SK-N-SH (cell line): ENCODE data around the gene TGFBR3. TPM values are rescaled to one million over a fixed set of nuclear protein-coding genes. Genes with fewer than 3 reads are reported as not detected.

Source experiments
- CTCF ChIA-PET: fragments of 300-600, 350-600 bp; formaldehyde crosslinking; extraction: SDS; loops from one replicate; lab custom pipeline; 2021; lab: Yijun Ruan, JAX
- POLR2A ChIA-PET: fragments of 350-600 bp; sonication (Branson Sonifier 250); formaldehyde crosslinking; extraction: SDS; loops from one replicate; lab custom pipeline; 2020; ENCODE audit warnings: antibody characterized with exemption, inconsistent platforms; lab: Yijun Ruan, JAX
- DNase-seq: peaks from one replicate; pipeline ENCODE4 v3.0.0; 2012
- H2AFZ ChIP-seq: fragments of 200-600 bp; sonication (generic); 2 replicates; pipeline ENCODE4 v1.8.1; 2016; ENCODE audit warnings: antibody characterized with exemption, mild to moderate bottlenecking, low read depth
- H3F3A ChIP-seq: fragments of 200-600 bp; sonication (generic); replicated peaks from 2 replicates; pipeline ENCODE3; 2016; ENCODE audit warnings: antibody characterized with exemption, mild to moderate bottlenecking; ENCODE audit not compliant: insufficient read depth
- H3K27ac ChIP-seq, 2 experiments: fragments of 200-500 bp in 1 of 2; fragments of 200-600 bp in 1 of 2; sonication (Bioruptor generic) in 1 of 2; sonication (generic), shearing (Covaris generic) in 1 of 2; 2 replicates each; pipeline versions ENCODE4 v1.5.1 to v1.6.1; 2014 to 2016; ENCODE audit warnings: low read depth in 2 of 2, inconsistent platforms in 1 of 2, low read length in 1 of 2, mild to moderate bottlenecking in 1 of 2, mixed read lengths in 1 of 2
- H3K27me3 ChIP-seq: fragments of 200-600 bp; sonication (generic), shearing (Covaris generic); 2 replicates; pipeline ENCODE4 v1.6.1; 2016; ENCODE audit warnings: mixed run types; ENCODE audit not compliant: insufficient read depth
- H3K36me3 ChIP-seq, 2 experiments: fragments of 200-500 bp in 1 of 2; fragments of 200-600 bp in 1 of 2; sonication (Bioruptor generic) in 1 of 2; sonication (generic) in 1 of 2; replicated peaks in 1 of 2; 2 replicates each; pipeline versions ENCODE3 to v1.5.1; 2014 to 2016; ENCODE audit warnings: low read length in 1 of 2, mild to moderate bottlenecking in 1 of 2; ENCODE audit not compliant: insufficient read depth in 2 of 2, control insufficient read depth in 1 of 2
- H3K4me1 ChIP-seq, 2 experiments: fragments of 200-500 bp in 1 of 2; fragments of 200-600 bp in 1 of 2; sonication (Bioruptor generic) in 1 of 2; sonication (generic), shearing (Covaris generic) in 1 of 2; 2 replicates each; pipeline versions ENCODE4 v1.5.1 to v1.6.1; 2014 to 2016; ENCODE audit warnings: low read depth in 1 of 2, low read length in 1 of 2, mixed run types in 1 of 2; ENCODE audit not compliant: insufficient read depth in 2 of 2, control insufficient read depth in 1 of 2
- H3K4me2 ChIP-seq: fragments of 200-600 bp; sonication (generic), shearing (Covaris generic); 2 replicates; pipeline ENCODE4 v1.6.1; 2017; ENCODE audit warnings: mixed run types
- H3K4me3 ChIP-seq, 2 experiments: fragments of 200-500 bp in 1 of 2; fragments of 200-600 bp in 1 of 2; sonication (Bioruptor generic) in 1 of 2; sonication (generic), shearing (Covaris generic) in 1 of 2; 2 replicates each; pipeline versions ENCODE4 v1.5.1 to v1.8.1; 2014 to 2016; ENCODE audit warnings: low read depth in 2 of 2, inconsistent platforms in 1 of 2, low read length in 1 of 2, mild to moderate bottlenecking in 1 of 2, mixed read lengths in 1 of 2, moderate library complexity in 1 of 2
- H3K79me2 ChIP-seq: fragments of 200-600 bp; sonication (generic); 2 replicates; pipeline ENCODE4 v1.8.1; 2017; ENCODE audit warnings: mild to moderate bottlenecking; ENCODE audit not compliant: insufficient read depth
- H3K9ac ChIP-seq: fragments of 200-600 bp; sonication (generic); 2 replicates; pipeline ENCODE4 v1.6.1; 2017; ENCODE audit warnings: mixed run types
- H3K9me2 ChIP-seq: fragments of 200-600 bp; sonication (generic); 2 replicates; pipeline ENCODE4 v1.6.1; 2017; ENCODE audit warnings: mixed run types
- H3K9me3 ChIP-seq: fragments of 200-600 bp; sonication (generic); 2 replicates; pipeline ENCODE4 v1.6.1; 2017; ENCODE audit warnings: mixed run types, mild to moderate bottlenecking, moderate library complexity
- H4K20me1 ChIP-seq: fragments of 200-600 bp; sonication (generic); 2 replicates; pipeline ENCODE4 v1.6.1; 2017; ENCODE audit warnings: mild to moderate bottlenecking, mixed run types; ENCODE audit not compliant: insufficient read depth
- CHD2 ChIP-seq: fragments of 150-350 bp; IDR thresholded peaks from 2 replicates; pipeline ENCODE4 v1.6.1; 2018; ENCODE audit warnings: low read length; ENCODE audit not compliant: partially characterized antibody
- EZH2phosphoT487 ChIP-seq: fragments of 200-600 bp; sonication (generic); IDR thresholded peaks from 2 replicates; pipeline ENCODE4 v1.6.1; 2017; ENCODE audit warnings: low read depth, mixed run types, mild to moderate bottlenecking, antibody characterized with exemption, moderate library complexity, borderline replicate concordance
- FOSL2 ChIP-seq: IDR thresholded peaks from 2 replicates; pipeline ENCODE4 v1.4.0; 2012; ENCODE audit warnings: low read depth, mild to moderate bottlenecking, moderate library complexity, borderline replicate concordance
- FOXJ3 ChIP-seq: sonication (generic); formaldehyde crosslinking; IDR thresholded peaks from 2 replicates; pipeline ENCODE4 v1.5.1; 2020; ENCODE audit warnings: mild to moderate bottlenecking, missing genetic modification reagents
- MXI1 ChIP-seq: IDR thresholded peaks from 2 replicates; pipeline ENCODE4 v1.6.1; 2012; ENCODE audit warnings: mild to moderate bottlenecking, low read depth, low read length, improper control_type of control experiment
- NFIC ChIP-seq: IDR thresholded peaks from 2 replicates; pipeline ENCODE4 v1.4.0; 2012; ENCODE audit warnings: borderline replicate concordance
- RAD21 ChIP-seq: IDR thresholded peaks from 2 replicates; pipeline ENCODE4 v1.6.1; 2012; ENCODE audit warnings: mild to moderate bottlenecking, low read length
- RFX5 ChIP-seq: IDR thresholded peaks from 2 replicates; pipeline ENCODE4 v1.6.1; 2012; ENCODE audit warnings: mild to moderate bottlenecking, improper control_type of control experiment, low read length
- RXRA ChIP-seq: IDR thresholded peaks from 2 replicates; pipeline ENCODE4 v1.4.0; 2012; ENCODE audit warnings: low read depth, mild to moderate bottlenecking, borderline replicate concordance
- YY1 ChIP-seq: IDR thresholded peaks from 2 replicates; pipeline ENCODE4 v1.4.0; 2012; ENCODE audit warnings: low read depth, mild to moderate bottlenecking
- WGBS: methylation state at CpG from one replicate; pipeline ENCODE4 v1.1.6; 2017; ENCODE audit warnings: low lambda C conversion rate; 5-methylcytosine and 5-hydroxymethylcytosine counted together
- polyA plus RNA-seq, 3 experiments: library from polyadenylated mRNA; depleted of rRNA; stranded (reverse); fragments of >200 nt; gene quantifications; 2 replicates each; pipeline ENCODE4 v1.2.3, GENCODE V29; 2012
- TF ChIP-seq, protein P1 (sequence below): fragments of 200-600 bp; sonication (generic); IDR thresholded peaks from 2 replicates; pipeline ENCODE4 v1.6.1; 2017; ENCODE audit warnings: antibody characterized with exemption, mild to moderate bottlenecking, moderate library complexity
- TF ChIP-seq, protein P2 (sequence below): IDR thresholded peaks from 2 replicates; pipeline ENCODE4; 2012
- TF ChIP-seq, protein P3 (sequence below): IDR thresholded peaks from 2 replicates; pipeline ENCODE4 v1.4.0; 2012; ENCODE audit warnings: low read depth
- TF ChIP-seq, protein P4 (sequence below): IDR thresholded peaks from 2 replicates; pipeline ENCODE4 v1.4.0; 2012; ENCODE audit warnings: low read depth, borderline replicate concordance
- TF ChIP-seq, protein P5 (sequence below): fragments of 150-350 bp; IDR thresholded peaks from 2 replicates; pipeline ENCODE4 v1.6.1; 2016; ENCODE audit warnings: mild to moderate bottlenecking, low read depth, low read length

Gene TGFBR3
- polyA plus RNA-seq, 1 of the 3 experiments (the other 2 are of a cell fraction), result 0.07 TPM

DNA sequence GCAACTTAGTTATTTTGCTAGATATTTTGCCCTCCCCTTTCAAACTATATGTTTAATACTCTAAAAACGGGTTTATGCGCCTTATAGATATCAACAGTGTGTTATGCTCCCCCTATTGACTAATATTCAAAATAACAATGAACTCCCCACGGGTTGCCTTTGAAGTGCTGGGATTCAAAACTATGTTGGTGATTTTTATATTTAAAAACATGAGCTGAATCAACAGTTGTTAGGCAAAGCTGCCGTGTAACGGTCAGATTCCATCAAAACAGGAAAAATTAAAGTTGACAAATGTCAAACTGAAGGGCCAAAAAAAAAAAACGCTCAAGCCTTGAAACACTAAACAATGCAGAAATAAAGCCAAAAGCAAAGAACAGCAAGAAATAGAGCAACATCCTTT lies 2.5 kb downstream of the TGFBR3 start:
- H2AFZ ChIP-seq, result no peak overlapping the region
- H3K27ac ChIP-seq, result no peak overlapping the region
- no peaks in the 10 kb centered on the region for H3F3A ChIP-seq
- H4K20me1 ChIP-seq, result no peaks in the 10 kb centered on the region
- peak; percentile 41 for DNase-seq
- H3K79me2 ChIP-seq, result no peaks in the 10 kb centered on the region
- H3K36me3 ChIP-seq, result no peaks in the 10 kb centered on the region
- CTCF ChIA-PET, result interaction anchor here (0.6 to 1.4 kb wide), 5 partner anchors 8 to 376 kb away, joined by 3 to 4 read pairs (median 3); no protein-coding TSS in a partner anchor
- H3K4me1 ChIP-seq, result peaks cover 5 to 10% of the 10 kb centered on the region in 2 experiments; a peak in 1 of 4 replicates
- H3K4me2 ChIP-seq, result no peak overlapping the region
- H3K9me2 ChIP-seq, result no peaks in the 10 kb centered on the region
- POLR2A ChIA-PET, result no interaction called here
- H3K27me3 ChIP-seq, result peaks cover 39% of the 10 kb centered on the region; the same call in 1 of the 2 replicates
- no peak overlapping the region for H3K4me3 ChIP-seq
- TF ChIP-seq RAD21 (peak; percentile 47), CHD2 (no peak), FOSL2 (no peak)
- TF ChIP-seq, protein P1, sequence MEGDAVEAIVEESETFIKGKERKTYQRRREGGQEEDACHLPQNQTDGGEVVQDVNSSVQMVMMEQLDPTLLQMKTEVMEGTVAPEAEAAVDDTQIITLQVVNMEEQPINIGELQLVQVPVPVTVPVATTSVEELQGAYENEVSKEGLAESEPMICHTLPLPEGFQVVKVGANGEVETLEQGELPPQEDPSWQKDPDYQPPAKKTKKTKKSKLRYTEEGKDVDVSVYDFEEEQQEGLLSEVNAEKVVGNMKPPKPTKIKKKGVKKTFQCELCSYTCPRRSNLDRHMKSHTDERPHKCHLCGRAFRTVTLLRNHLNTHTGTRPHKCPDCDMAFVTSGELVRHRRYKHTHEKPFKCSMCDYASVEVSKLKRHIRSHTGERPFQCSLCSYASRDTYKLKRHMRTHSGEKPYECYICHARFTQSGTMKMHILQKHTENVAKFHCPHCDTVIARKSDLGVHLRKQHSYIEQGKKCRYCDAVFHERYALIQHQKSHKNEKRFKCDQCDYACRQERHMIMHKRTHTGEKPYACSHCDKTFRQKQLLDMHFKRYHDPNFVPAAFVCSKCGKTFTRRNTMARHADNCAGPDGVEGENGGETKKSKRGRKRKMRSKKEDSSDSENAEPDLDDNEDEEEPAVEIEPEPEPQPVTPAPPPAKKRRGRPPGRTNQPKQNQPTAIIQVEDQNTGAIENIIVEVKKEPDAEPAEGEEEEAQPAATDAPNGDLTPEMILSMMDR, result peak; percentile 62
- H3K9me3 ChIP-seq, result no peaks in the 10 kb centered on the region
- H3K9ac ChIP-seq, result no peak overlapping the region
- 5% methylated on average over 6 of the region's 6 CpGs for WGBS

DNA sequence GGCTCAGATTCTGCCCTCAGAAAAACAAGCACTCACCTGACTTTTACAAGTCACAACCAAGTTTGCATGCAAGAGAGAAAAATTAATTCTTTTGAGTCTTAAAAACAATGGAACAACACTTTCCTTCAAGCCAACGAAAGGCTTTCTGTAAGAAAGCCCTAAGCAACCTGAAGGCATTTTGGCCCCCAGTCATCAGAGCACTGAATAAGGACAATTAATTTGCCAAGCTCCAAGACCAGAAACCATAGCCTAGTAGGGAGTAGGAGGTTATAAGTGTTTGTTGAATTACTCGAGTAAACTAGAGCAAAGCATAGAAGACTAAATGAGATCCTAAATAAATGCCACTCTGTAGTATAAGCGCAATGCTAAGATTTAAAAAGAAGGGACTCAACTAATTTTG lies 4.7 kb downstream of the TGFBR3 start:
- Histone ChIP-seq H3K9me2 (no peaks in the 10 kb centered on the region), H2AFZ (no peak overlapping the region), H3K4me1 (peaks cover 5 to 10% of the 10 kb centered on the region in 2 experiments; a peak in 1 of 4 replicates), H3K27me3 (peaks cover 59% of the 10 kb centered on the region; the same call in 1 of the 2 replicates), H3F3A (no peaks in the 10 kb centered on the region)
- DNase-seq, result no peak
- WGBS, result 47% methylated on average over 3 of the region's 3 CpGs
- TF ChIP-seq FOXJ3 (CRISPR knock-in tag) (no peak), RXRA (no peak), NFIC (no peak), EZH2phosphoT487 (no peak), FOSL2 (no peak), YY1 (no peak), MXI1 (no peak), RFX5 (no peak)
- TF ChIP-seq, protein P2, sequence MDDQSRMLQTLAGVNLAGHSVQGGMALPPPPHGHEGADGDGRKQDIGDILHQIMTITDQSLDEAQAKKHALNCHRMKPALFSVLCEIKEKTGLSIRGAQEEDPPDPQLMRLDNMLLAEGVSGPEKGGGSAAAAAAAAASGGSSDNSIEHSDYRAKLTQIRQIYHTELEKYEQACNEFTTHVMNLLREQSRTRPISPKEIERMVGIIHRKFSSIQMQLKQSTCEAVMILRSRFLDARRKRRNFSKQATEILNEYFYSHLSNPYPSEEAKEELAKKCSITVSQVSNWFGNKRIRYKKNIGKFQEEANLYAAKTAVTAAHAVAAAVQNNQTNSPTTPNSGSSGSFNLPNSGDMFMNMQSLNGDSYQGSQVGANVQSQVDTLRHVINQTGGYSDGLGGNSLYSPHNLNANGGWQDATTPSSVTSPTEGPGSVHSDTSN, result no peak
- TF ChIP-seq, protein P3, sequence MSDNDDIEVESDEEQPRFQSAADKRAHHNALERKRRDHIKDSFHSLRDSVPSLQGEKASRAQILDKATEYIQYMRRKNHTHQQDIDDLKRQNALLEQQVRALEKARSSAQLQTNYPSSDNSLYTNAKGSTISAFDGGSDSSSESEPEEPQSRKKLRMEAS, result no peak
- TF ChIP-seq, protein P4, sequence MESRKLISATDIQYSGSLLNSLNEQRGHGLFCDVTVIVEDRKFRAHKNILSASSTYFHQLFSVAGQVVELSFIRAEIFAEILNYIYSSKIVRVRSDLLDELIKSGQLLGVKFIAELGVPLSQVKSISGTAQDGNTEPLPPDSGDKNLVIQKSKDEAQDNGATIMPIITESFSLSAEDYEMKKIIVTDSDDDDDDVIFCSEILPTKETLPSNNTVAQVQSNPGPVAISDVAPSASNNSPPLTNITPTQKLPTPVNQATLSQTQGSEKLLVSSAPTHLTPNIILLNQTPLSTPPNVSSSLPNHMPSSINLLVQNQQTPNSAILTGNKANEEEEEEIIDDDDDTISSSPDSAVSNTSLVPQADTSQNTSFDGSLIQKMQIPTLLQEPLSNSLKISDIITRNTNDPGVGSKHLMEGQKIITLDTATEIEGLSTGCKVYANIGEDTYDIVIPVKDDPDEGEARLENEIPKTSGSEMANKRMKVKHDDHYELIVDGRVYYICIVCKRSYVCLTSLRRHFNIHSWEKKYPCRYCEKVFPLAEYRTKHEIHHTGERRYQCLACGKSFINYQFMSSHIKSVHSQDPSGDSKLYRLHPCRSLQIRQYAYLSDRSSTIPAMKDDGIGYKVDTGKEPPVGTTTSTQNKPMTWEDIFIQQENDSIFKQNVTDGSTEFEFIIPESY, result no peak
- TF ChIP-seq, protein P5, sequence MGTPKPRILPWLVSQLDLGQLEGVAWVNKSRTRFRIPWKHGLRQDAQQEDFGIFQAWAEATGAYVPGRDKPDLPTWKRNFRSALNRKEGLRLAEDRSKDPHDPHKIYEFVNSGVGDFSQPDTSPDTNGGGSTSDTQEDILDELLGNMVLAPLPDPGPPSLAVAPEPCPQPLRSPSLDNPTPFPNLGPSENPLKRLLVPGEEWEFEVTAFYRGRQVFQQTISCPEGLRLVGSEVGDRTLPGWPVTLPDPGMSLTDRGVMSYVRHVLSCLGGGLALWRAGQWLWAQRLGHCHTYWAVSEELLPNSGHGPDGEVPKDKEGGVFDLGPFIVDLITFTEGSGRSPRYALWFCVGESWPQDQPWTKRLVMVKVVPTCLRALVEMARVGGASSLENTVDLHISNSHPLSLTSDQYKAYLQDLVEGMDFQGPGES, result no peak
- TF ChIP-seq, all 33 proteins: peak for 0
- Histone ChIP-seq H3K9ac (no peak overlapping the region), H3K27ac (no peak overlapping the region), H3K4me3 (no peak overlapping the region), H3K36me3 (no peaks in the 10 kb centered on the region), H4K20me1 (no peaks in the 10 kb centered on the region), H3K4me2 (no peak overlapping the region), H3K9me3 (no peaks in the 10 kb centered on the region), H3K79me2 (no peaks in the 10 kb centered on the region)
- POLR2A ChIA-PET, result no interaction called here
- CTCF ChIA-PET, result no interaction called here
